GM23338 (cell line): ENCODE measurements around the gene MBOAT7. TPM values are rescaled to one million over a fixed set of nuclear protein-coding genes. Genes with fewer than 3 reads are reported as not detected.

Experiments used
- ATAC-seq: fragments of 200-7000 bp; cut with Tn5 transposase; 3 replicates; pipeline ENCODE4 v1.9.1; 2020
- DNase-seq: peaks from one replicate; pipeline ENCODE4 v3.0.0-alpha.2; 2015; ENCODE audit warnings: low spot score
- H2AFZ ChIP-seq: fragments of 200-600 bp; sonication (generic); 2 replicates; pipeline ENCODE4 v1.8.0; 2016; ENCODE audit warnings: antibody characterized with exemption, mild to moderate bottlenecking, moderate library complexity
- H3F3A ChIP-seq: fragments of 200-600 bp; sonication (generic); replicated peaks from 2 replicates; pipeline ENCODE4 v1.8.0; 2017; ENCODE audit warnings: antibody characterized with exemption, mixed run types, low read depth
- H3K27ac ChIP-seq: fragments of 200-600 bp; sonication (generic); 2 replicates; pipeline ENCODE4 v1.6.1; 2016; ENCODE audit warnings: low read depth
- H3K27me3 ChIP-seq: fragments of 200-600 bp; sonication (generic); 2 replicates; pipeline ENCODE4 v1.8.0; 2016; ENCODE audit warnings: mild to moderate bottlenecking, mixed run types, moderate library complexity; ENCODE audit not compliant: insufficient read depth
- H3K36me3 ChIP-seq: fragments of 200-600 bp; sonication (generic); 2 replicates; pipeline ENCODE4 v1.8.0; 2016; ENCODE audit warnings: mild to moderate bottlenecking; ENCODE audit not compliant: insufficient read depth
- H3K4me1 ChIP-seq: fragments of 200-600 bp; sonication (generic); 2 replicates; pipeline ENCODE4 v1.8.0; 2016; ENCODE audit warnings: mild to moderate bottlenecking, moderate library complexity; ENCODE audit not compliant: insufficient read depth
- H3K4me2 ChIP-seq: fragments of 200-600 bp; sonication (generic); 2 replicates; pipeline ENCODE4 v1.7.1; 2017; ENCODE audit warnings: mixed run types
- H3K4me3 ChIP-seq: fragments of 200-600 bp; sonication (generic); 2 replicates; pipeline ENCODE4 v1.6.1; 2016; ENCODE audit warnings: mixed run types
- H3K79me2 ChIP-seq: fragments of 200-600 bp; sonication (generic); replicated peaks from 2 replicates; pipeline ENCODE4 v1.8.0; 2017; ENCODE audit warnings: mild to moderate bottlenecking; ENCODE audit not compliant: insufficient read depth
- H3K9me2 ChIP-seq: fragments of 200-600 bp; sonication (generic); 2 replicates; pipeline ENCODE4 v1.8.0; 2017; ENCODE audit not compliant: insufficient read depth
- H4K20me1 ChIP-seq: fragments of 200-600 bp; sonication (generic); replicated peaks from 2 replicates; pipeline ENCODE4 v1.8.0; 2017; ENCODE audit warnings: mild to moderate bottlenecking; ENCODE audit not compliant: insufficient read depth
- H3K27ac Mint-ChIP-seq: 2 replicates; pipeline ENCODE4 v1.8.0; 2020; ENCODE audit warnings: inconsistent platforms, mild to moderate bottlenecking, moderate library complexity, mixed read lengths
- H3K27me3 Mint-ChIP-seq: 3 replicates; pipeline ENCODE4 v1.8.0; 2022; ENCODE audit warnings: low read depth, mild to moderate bottlenecking, moderate library complexity, mixed read lengths, inconsistent platforms; ENCODE audit not compliant: insufficient read depth, poor library complexity
- H3K36me3 Mint-ChIP-seq: 3 replicates; pipeline ENCODE4 v1.8.0; 2021; ENCODE audit warnings: low read depth, mild to moderate bottlenecking, inconsistent platforms, moderate library complexity, mixed read lengths
- H3K4me1 Mint-ChIP-seq: 3 replicates; pipeline ENCODE4 v1.8.0; 2020; ENCODE audit warnings: mild to moderate bottlenecking, inconsistent platforms, mixed read lengths
- H3K4me3 Mint-ChIP-seq: 3 replicates; pipeline ENCODE4 v1.8.0; 2021; ENCODE audit warnings: moderate library complexity, mild to moderate bottlenecking, inconsistent platforms, mixed read lengths
- H3K9me3 Mint-ChIP-seq: 3 replicates; pipeline ENCODE4 v1.8.0; 2020; ENCODE audit warnings: moderate library complexity, mild to moderate bottlenecking, inconsistent platforms, mixed read lengths
- CREB1 ChIP-seq: fragments of 250-450 bp; sonication (Bioruptor Pico); IDR thresholded peaks from 2 replicates; pipeline ENCODE4 v1.5.0; 2020; ENCODE audit warnings: low read depth, mild to moderate bottlenecking, moderate library complexity
- CTCF ChIP-seq, 2 experiments: fragments of 200-600 bp in 1 of 2; sonication (generic) in 1 of 2; conservative IDR thresholded peaks; 2 replicates each; pipeline versions ENCODE4 v1.5.1 to v1.6.1; 2016 to 2017; ENCODE audit warnings: antibody characterized with exemption in 2 of 2, low read depth in 2 of 2, mild to moderate bottlenecking in 2 of 2, moderate library complexity in 1 of 2
- EZH2 ChIP-seq: fragments of 200-600 bp; sonication (generic); IDR thresholded peaks from one replicate; pipeline ENCODE4 v1.8.0; 2017; ENCODE audit warnings: antibody characterized with exemption, mild to moderate bottlenecking, low read depth; ENCODE audit not compliant: unreplicated experiment
- JUNB ChIP-seq: IDR thresholded peaks from one replicate; pipeline ENCODE4 v1.6.1; 2016; ENCODE audit warnings: antibody characterized with exemption; ENCODE audit not compliant: unreplicated experiment
- STAT1 ChIP-seq: IDR thresholded peaks from one replicate; pipeline ENCODE4 v1.6.1; 2016; ENCODE audit warnings: antibody characterized with exemption; ENCODE audit not compliant: unreplicated experiment
- ZNF462 ChIP-seq: fragments of 250-450 bp; sonication (Bioruptor Pico); IDR thresholded peaks from 2 replicates; pipeline ENCODE4 v1.5.0; 2020; ENCODE audit warnings: mild to moderate bottlenecking, moderate library complexity
- polyA plus RNA-seq: library from polyadenylated mRNA; unstranded; fragments of >200 nt; fragmentation: Nextera tagmentation; extraction: Ambion mirVana; gene quantifications from 2 replicates; pipeline ENCODE4 v1.2.1, GENCODE V29; 2016
- total RNA-seq: library from RNA; depleted of rRNA; stranded (reverse); fragments of >200 nt; shearing (Covaris generic); gene quantifications from 2 replicates; pipeline ENCODE4 v1.2.3, GENCODE V29; 2014
- TF ChIP-seq, protein P1 (sequence below): IDR thresholded peaks from one replicate; pipeline ENCODE4 v1.6.1; 2018; ENCODE audit warnings: antibody characterized with exemption; ENCODE audit not compliant: unreplicated experiment
- TF ChIP-seq, protein P2 (sequence below): IDR thresholded peaks from 2 replicates; pipeline ENCODE4 v1.6.1; 2016; ENCODE audit warnings: antibody characterized with exemption

Gene MBOAT7
- total and polyA plus RNA-seq, 2 experiments from 2014 or later = 77.8 to 184 TPM

DNA sequence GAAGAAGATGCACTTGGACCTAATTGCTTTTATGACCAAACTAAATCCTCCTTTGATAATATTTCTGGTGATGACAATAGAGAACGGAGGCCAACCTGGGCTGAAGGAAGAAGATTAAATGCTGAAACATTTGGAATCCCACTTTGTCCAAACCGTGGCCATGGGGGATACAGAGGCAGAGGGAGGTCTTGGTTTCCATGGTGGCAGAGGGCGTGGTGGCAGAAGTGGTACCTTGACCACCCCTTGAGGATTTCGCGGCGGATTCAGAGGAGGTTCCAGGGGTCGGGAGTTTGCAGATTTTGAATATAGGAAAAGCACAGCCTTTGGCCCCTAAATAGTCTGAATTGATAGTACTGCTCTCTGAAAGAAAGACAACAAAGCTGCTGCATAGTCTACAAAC, 40.7 kb upstream of the MBOAT7 start:
- no peaks in the 10 kb centered on the region for H3K36me3 Mint-ChIP-seq
- Histone ChIP-seq H4K20me1 (no peaks in the 10 kb centered on the region), H2AFZ (no peak overlapping the region), H3K9me2 (0 out of 2 replicates have a peak, but pooled peaks cover 3% of the 10 kb centered on the region), H3K36me3 (no peaks in the 10 kb centered on the region), H3K27ac (no peak overlapping the region), H3K27me3 (peaks cover 20% of the 10 kb centered on the region), H3K4me2 (no peak overlapping the region), H3F3A (no peaks in the 10 kb centered on the region), H3K79me2 (no peaks in the 10 kb centered on the region), H3K4me1 (no peaks in the 10 kb centered on the region), H3K4me3 (no peak overlapping the region)
- H3K4me3 Mint-ChIP-seq = no peak overlapping the region
- peaks cover 14% of the 10 kb centered on the region for H3K27me3 Mint-ChIP-seq
- no peaks in the 10 kb centered on the region; the same call in 2 of the 3 replicates for H3K4me1 Mint-ChIP-seq
- TF ChIP-seq CTCF (conservative IDR thresholded peaks at IDR 0.05; ENCODE audit: low read depth in 2 of 2) (no peak), CREB1 (CRISPR knock-in tag) (no peak), EZH2 (no peak), STAT1 (no peak), JUNB (no peak), ZNF462 (no peak)
- TF ChIP-seq, protein P1, sequence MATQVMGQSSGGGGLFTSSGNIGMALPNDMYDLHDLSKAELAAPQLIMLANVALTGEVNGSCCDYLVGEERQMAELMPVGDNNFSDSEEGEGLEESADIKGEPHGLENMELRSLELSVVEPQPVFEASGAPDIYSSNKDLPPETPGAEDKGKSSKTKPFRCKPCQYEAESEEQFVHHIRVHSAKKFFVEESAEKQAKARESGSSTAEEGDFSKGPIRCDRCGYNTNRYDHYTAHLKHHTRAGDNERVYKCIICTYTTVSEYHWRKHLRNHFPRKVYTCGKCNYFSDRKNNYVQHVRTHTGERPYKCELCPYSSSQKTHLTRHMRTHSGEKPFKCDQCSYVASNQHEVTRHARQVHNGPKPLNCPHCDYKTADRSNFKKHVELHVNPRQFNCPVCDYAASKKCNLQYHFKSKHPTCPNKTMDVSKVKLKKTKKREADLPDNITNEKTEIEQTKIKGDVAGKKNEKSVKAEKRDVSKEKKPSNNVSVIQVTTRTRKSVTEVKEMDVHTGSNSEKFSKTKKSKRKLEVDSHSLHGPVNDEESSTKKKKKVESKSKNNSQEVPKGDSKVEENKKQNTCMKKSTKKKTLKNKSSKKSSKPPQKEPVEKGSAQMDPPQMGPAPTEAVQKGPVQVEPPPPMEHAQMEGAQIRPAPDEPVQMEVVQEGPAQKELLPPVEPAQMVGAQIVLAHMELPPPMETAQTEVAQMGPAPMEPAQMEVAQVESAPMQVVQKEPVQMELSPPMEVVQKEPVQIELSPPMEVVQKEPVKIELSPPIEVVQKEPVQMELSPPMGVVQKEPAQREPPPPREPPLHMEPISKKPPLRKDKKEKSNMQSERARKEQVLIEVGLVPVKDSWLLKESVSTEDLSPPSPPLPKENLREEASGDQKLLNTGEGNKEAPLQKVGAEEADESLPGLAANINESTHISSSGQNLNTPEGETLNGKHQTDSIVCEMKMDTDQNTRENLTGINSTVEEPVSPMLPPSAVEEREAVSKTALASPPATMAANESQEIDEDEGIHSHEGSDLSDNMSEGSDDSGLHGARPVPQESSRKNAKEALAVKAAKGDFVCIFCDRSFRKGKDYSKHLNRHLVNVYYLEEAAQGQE = no peak
- TF ChIP-seq, protein P2, sequence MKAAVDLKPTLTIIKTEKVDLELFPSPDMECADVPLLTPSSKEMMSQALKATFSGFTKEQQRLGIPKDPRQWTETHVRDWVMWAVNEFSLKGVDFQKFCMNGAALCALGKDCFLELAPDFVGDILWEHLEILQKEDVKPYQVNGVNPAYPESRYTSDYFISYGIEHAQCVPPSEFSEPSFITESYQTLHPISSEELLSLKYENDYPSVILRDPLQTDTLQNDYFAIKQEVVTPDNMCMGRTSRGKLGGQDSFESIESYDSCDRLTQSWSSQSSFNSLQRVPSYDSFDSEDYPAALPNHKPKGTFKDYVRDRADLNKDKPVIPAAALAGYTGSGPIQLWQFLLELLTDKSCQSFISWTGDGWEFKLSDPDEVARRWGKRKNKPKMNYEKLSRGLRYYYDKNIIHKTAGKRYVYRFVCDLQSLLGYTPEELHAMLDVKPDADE = no peak
- H3K9me3 Mint-ChIP-seq = peaks cover 12% of the 10 kb centered on the region; the same call in 2 of the 3 replicates
- H3K27ac Mint-ChIP-seq = no peak overlapping the region
- no peak for DNase-seq
- no peak for ATAC-seq
